ENCODE measurements around the gene DNAH6.

The DNAH6 gene

GRCh38 chr2:84631985-84632384 lies 115.7 kb downstream of the DNAH6 start:
- no peak for DNase-seq

GRCh38 chr2:84636080-84636971 lies 120.0 kb downstream of the DNAH6 start:
- DNase-seq: no peak

- DNase-seq: no peak
Measured at GRCh38 chr2:84639751-84640150, 123.5 kb downstream of the DNAH6 start.

GRCh38 chr2:84640411-84640810 lies 124.1 kb downstream of the DNAH6 start:
- no peak for DNase-seq

GRCh38 chr2:84641021-84641420 lies 124.7 kb downstream of the DNAH6 start:
- no peak for DNase-seq

GRCh38 chr2:84643991-84644390 lies 127.7 kb downstream of the DNAH6 start:
- no peak for DNase-seq

- no peak for DNase-seq
Measured at GRCh38 chr2:84646514-84646913, 130.2 kb downstream of the DNAH6 start.

GRCh38 chr2:84647267-84647666 lies 131.0 kb downstream of the DNAH6 start:
- no peak for DNase-seq

GRCh38 chr2:84649058-84649457 lies 132.8 kb downstream of the DNAH6 start:
- DNase-seq: no peak

GRCh38 chr2:84649487-84650142 lies 133.3 kb downstream of the DNAH6 start:
- DNase-seq: no peak

GRCh38 chr2:84652431-84652830 lies 136.1 kb downstream of the DNAH6 start:
- no peak for DNase-seq

- DNase-seq: no peak
Measured at GRCh38 chr2:84653302-84653701, 137.0 kb downstream of the DNAH6 start.

- no peak for DNase-seq
Measured at GRCh38 chr2:84654414-84654813, 138.1 kb downstream of the DNAH6 start.

- DNase-seq: no peak
Measured at GRCh38 chr2:84669122-84669521, 152.8 kb downstream of the DNAH6 start.

GRCh38 chr2:84674099-84674498 lies 157.8 kb downstream of the DNAH6 start:
- DNase-seq: no peak

- no peak for DNase-seq
Measured at GRCh38 chr2:84674586-84674985, 158.3 kb downstream of the DNAH6 start.

GRCh38 chr2:84676295-84676694 lies 160.0 kb downstream of the DNAH6 start:
- no peak for DNase-seq

- DNase-seq: no peak
Measured at GRCh38 chr2:84678214-84678613, 161.9 kb downstream of the DNAH6 start.

GRCh38 chr2:84686783-84687476 lies 170.6 kb downstream of the DNAH6 start:
- DNase-seq: no peak

- DNase-seq: no peak
Measured at GRCh38 chr2:84687498-84688149, 171.3 kb downstream of the DNAH6 start.

GRCh38 chr2:84690225-84690624 lies 173.9 kb downstream of the DNAH6 start:
- DNase-seq: no peak

- peak; percentile 44 for DNase-seq
Measured at GRCh38 chr2:84694088-84694622, 177.9 kb downstream of the DNAH6 start.

- no peak for DNase-seq
Measured at GRCh38 chr2:84697895-84698294, 181.6 kb downstream of the DNAH6 start.

Measured in CD4-positive, alpha-beta T cell treated with Interleukin-17A for 4 hours (primary cell).